Gastroesophageal sphincter (tissue), 4 donors: Measurements from ENCODE around the gene NDUFS6. TPM values are rescaled to one million over a fixed set of nuclear protein-coding genes. Genes with fewer than 3 reads are reported as not detected.

ENCODE experiments used
- ATAC-seq: fragments of 150-250 bp; one replicate; pipeline ENCODE4 v1.9.1; 2016; ENCODE audit warnings: mild to moderate bottlenecking, moderate library complexity
- H3K27ac ChIP-seq, 4 donors: fragments of 200-600 bp; sonication (generic) in 3 of 4; 1 replicate in 3 of 4; 2 replicates in 1 of 4; pipeline ENCODE4 v1.5.1; 2016 to 2019
- H3K27me3 ChIP-seq: fragments of 200-600 bp; sonication (generic); one replicate; pipeline ENCODE4 v1.5.1; 2019
- H3K36me3 ChIP-seq, 2 donors: fragments of 200-600 bp; sonication (generic); one replicate each; pipeline ENCODE4 v1.5.1; 2019; ENCODE audit warnings: control low read depth in 1 of 2
- H3K4me1 ChIP-seq, 3 donors: fragments of 200-600 bp; sonication (generic); 1 replicate in 2 of 3; 2 replicates in 1 of 3; pipeline ENCODE4 v1.5.1; 2016 to 2019; ENCODE audit warnings: control low read depth in 2 of 3
- H3K4me3 ChIP-seq, 2 donors: fragments of 200-600 bp; sonication (generic); one replicate each; pipeline ENCODE4 v1.5.1; 2019; ENCODE audit warnings: mild to moderate bottlenecking in 1 of 2, moderate library complexity in 1 of 2
- H3K9me3 ChIP-seq, 3 donors: fragments of 200-600 bp; sonication (generic); one replicate each; pipeline ENCODE4 v1.5.1; 2017 to 2019; ENCODE audit warnings: control low read depth in 2 of 3
- EP300 ChIP-seq: sonication (generic); formaldehyde crosslinking; IDR thresholded peaks from one replicate; pipeline ENCODE4 v1.6.1; 2017; ENCODE audit warnings: antibody characterized with exemption, mild to moderate bottlenecking
- POLR2A ChIP-seq, 2 donors: fragments of 450-650 bp; IDR thresholded peaks; one replicate each; pipeline ENCODE4 v1.6.1; 2017; ENCODE audit warnings: antibody characterized with exemption in 2 of 2, mild to moderate bottlenecking in 2 of 2, moderate library complexity in 1 of 2
- POLR2AphosphoS5 ChIP-seq: sonication (generic); formaldehyde crosslinking; IDR thresholded peaks from one replicate; pipeline ENCODE4 v1.6.1; 2017; ENCODE audit warnings: antibody characterized with exemption
- WGBS, 2 donors: methylation state at CpG; one replicate each; pipeline ENCODE4 v1.1.5; 2018; ENCODE audit warnings: low coverage in 1 of 2; 5-methylcytosine and 5-hydroxymethylcytosine counted together
- total RNA-seq, 4 donors: library from RNA; depleted of rRNA; stranded (reverse); fragments of >200 nt; gene quantifications; one replicate each; pipeline ENCODE4 v1.1.0, GENCODE V29; 2016
- TF ChIP-seq, protein P1 (sequence below), 4 experiments: fragments of 200-600 bp in 2 of 4; fragments of 450-650 bp in 2 of 4; sonication (generic) in 1 of 4; IDR thresholded peaks; one replicate each; pipeline ENCODE4 v1.5.1; 2017 to 2019; ENCODE audit warnings: antibody characterized with exemption in 4 of 4, mild to moderate bottlenecking in 2 of 4, moderate library complexity in 2 of 4

Gene NDUFS6
- total RNA-seq, 4 donors from 2014 or later, result 44.6 to 82.9 (median 51.6) TPM

DNA sequence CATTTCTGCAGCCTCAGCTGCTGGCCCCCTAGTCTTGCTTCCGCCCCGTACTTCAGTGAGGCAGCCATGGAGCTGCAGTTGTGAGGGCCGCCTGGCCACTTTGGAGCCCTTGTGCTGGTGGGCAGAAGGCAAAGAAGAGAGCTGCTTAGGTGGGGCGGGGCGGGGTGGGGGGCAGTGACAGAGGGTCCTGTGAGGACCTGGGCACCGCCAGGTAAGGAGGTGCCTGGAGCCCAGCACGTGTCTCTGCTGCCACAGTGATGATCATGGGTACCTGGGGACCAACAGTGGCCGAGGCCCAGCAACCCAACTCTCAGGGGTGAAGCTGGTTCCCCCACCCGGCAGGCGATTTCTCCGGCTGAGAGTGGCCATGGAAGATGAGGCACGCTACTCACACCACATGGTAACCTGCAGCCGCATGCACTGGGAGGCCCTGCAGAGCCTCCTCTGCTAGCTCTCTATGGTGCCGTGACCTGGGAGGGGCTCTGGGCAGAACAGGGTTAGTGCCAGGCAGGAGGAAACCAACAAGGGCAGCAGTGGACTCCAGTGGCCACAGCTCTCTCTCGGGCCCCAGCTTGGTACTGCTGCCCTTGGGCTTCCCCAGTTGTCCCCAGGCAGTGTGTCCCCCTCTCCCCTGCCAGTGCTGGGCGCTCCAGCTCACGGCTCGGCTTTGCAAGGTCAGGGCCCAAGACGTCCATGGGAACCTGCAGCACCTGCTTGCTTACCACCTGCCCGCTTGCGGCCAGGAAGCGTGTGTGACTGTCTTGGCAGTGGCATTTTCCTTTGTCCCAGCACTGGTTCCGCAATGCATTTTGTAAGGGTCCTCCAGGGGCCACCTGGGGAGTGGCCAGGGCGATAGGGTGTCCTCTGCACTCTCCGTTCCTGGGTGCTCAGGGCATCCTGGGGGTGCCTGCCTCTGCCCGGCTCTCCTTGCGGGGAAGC lies 24.0 kb downstream of the NDUFS6 start:
- TF ChIP-seq, protein P1, sequence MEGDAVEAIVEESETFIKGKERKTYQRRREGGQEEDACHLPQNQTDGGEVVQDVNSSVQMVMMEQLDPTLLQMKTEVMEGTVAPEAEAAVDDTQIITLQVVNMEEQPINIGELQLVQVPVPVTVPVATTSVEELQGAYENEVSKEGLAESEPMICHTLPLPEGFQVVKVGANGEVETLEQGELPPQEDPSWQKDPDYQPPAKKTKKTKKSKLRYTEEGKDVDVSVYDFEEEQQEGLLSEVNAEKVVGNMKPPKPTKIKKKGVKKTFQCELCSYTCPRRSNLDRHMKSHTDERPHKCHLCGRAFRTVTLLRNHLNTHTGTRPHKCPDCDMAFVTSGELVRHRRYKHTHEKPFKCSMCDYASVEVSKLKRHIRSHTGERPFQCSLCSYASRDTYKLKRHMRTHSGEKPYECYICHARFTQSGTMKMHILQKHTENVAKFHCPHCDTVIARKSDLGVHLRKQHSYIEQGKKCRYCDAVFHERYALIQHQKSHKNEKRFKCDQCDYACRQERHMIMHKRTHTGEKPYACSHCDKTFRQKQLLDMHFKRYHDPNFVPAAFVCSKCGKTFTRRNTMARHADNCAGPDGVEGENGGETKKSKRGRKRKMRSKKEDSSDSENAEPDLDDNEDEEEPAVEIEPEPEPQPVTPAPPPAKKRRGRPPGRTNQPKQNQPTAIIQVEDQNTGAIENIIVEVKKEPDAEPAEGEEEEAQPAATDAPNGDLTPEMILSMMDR (IDR thresholded peaks at IDR 0.05), result no peak
- no peak for TF ChIP-seq EP300
- TF ChIP-seq POLR2A (IDR thresholded peaks at IDR 0.05), result no peak
- TF ChIP-seq POLR2AphosphoS5, result no peak
- Histone ChIP-seq H3K36me3 (peaks cover 0 to 79% of the 10 kb centered on the region in 2 donors), H3K9me3 (no peaks in the 10 kb centered on the region), H3K4me3 (no peak overlapping the region), H3K27me3 (no peaks in the 10 kb centered on the region), H3K4me1 (no peaks in the 10 kb centered on the region), H3K27ac (no peak overlapping the region)
- WGBS, 2 donors, result 100% methylated on average over 4 of the region's 27 CpGs; no CpG with 5 or more reads in 1 of the 2 donors
- ATAC-seq, result no peak

DNA sequence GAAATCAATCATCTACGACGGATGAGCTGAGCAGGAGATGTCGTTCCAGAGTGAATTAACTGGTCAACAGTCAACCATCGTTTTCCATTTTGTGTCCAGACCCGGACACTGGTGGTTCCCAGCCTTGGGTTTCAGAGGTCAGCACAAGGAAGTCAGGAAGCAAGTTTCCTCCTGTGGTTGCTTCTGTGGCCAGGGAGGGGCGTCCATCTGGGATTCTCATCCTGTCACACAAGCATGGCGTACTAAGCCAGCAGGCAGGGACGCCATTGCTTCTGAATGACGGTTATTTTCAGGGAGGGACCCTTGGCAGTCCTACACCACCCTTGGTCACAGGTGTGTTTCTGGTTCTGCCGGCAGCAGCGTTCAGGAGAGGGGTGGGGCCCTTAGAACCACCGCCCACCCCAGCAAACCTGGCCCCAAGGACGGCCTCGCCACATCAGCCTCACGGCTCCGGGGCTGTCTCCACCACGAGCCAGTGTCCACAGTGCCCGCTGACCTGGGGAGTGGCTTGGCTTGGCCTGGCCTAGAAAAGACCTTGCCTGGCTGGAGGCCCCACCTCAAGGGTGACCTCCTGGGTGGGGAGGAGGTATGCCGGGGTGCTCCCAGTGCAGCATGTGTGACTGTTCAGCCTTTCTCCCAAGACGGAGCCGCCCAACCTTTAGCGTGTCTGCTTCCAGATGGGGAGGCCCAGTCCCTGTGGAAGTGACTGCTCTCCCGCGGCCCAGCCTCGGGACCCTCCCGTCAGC lies 25.2 kb downstream of the NDUFS6 start:
- WGBS, 2 donors, result 67 to 84% methylated on average over 3 to 7 of the region's 26 CpGs
- H3K4me1 ChIP-seq, result no peaks in the 10 kb centered on the region
- TF ChIP-seq POLR2AphosphoS5, result no peak
- no peak for TF ChIP-seq POLR2A (IDR thresholded peaks at IDR 0.05)
- no peak for TF ChIP-seq EP300
- TF ChIP-seq, protein P1 (IDR thresholded peaks at IDR 0.05), result no peak
- no peaks in the 10 kb centered on the region for H3K27me3 ChIP-seq
- H3K36me3 ChIP-seq, result peaks cover 0 to 74% of the 10 kb centered on the region in 2 donors
- no peaks in the 10 kb centered on the region for H3K9me3 ChIP-seq
- no peak overlapping the region for H3K4me3 ChIP-seq
- no peak for ATAC-seq
- no peak overlapping the region for H3K27ac ChIP-seq

DNA sequence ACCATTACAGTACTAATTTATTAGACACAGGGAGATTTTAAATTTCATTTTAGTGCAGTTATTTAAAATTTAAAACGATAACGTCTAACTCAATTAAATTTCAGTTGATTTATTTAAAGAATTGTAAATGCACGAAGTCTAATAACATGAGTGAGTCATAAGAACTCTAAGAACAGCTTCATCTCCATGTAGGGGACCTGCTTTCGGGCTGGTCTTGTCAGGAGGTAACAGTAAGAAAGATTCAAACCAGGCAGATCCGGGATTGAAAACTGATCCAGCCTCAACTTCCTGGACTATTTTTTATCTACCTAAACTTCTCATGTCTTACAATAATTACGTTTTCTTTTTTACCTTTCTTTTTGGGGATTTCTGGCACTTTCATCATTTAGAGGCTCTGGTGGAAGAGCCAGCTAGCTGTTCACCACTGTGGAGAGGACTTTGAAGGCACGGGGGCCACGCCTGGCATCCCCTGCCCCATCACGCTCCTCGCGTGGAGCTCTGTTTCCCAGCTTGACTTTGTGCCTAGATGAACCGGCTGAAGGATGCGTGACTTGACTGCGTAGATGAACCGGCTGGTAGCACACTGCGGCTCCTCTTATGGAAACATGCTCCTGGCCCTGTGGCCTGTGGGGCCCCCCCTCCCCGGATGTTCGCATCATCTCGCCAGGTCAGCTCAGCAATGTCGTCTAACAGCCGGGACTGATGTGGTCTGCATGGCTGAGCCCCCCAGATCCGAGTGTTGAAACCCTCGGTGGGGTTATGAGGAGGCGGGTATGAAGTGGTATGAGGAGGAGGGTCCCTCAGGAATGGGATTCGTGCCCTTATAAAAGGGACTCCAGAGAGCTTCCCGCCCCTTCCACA lies 26.0 kb downstream of the NDUFS6 start:
- no peaks in the 10 kb centered on the region for H3K9me3 ChIP-seq
- ATAC-seq, result no peak
- H3K36me3 ChIP-seq, result peaks cover 0 to 65% of the 10 kb centered on the region in 2 donors
- no peak overlapping the region for H3K4me3 ChIP-seq
- no peak for TF ChIP-seq POLR2A (IDR thresholded peaks at IDR 0.05)
- no peak for TF ChIP-seq EP300
- no peak for TF ChIP-seq POLR2AphosphoS5
- TF ChIP-seq, protein P1 (IDR thresholded peaks at IDR 0.05), result no peak
- no peaks in the 10 kb centered on the region for H3K4me1 ChIP-seq
- H3K27me3 ChIP-seq, result no peaks in the 10 kb centered on the region
- WGBS, 2 donors, result 91 to 93% methylated on average over 10 to 15 of the region's 26 CpGs
- H3K27ac ChIP-seq, result no peak overlapping the region

DNA sequence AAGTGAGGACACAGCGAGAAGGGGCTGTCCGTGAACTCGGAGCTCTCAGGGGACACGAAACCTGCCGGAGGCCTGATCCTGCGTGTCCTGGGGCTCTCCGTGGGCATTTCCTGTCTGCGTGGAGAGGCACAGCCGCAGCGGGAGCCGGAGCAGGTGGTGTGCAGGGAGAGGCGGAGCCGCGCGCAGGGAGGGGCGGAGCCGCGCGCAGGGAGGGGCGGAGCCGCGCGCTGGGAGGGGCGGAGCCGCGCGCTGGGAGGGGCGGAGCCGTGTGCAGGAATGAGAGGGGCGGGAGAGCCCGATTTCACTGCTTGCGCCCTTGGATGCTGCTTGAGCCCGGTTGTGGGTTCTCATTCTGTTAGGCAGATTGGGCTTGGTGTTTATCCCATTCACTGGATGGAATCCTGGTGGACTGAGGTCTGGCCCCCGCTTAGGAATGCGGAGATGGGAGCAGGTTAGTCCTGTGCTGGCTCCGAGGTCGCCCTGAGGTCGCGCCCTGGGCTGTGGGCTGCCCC lies 26.7 kb downstream of the NDUFS6 start:
- 46% methylated on average over 22 of the region's 39 CpGs; no CpG with 5 or more reads in 1 of the 2 donors for WGBS, 2 donors
- TF ChIP-seq POLR2AphosphoS5 (no peak), POLR2A (IDR thresholded peaks at IDR 0.05) (no peak), EP300 (no peak)
- TF ChIP-seq, protein P1 (IDR thresholded peaks at IDR 0.05), result no peak
- no peak for ATAC-seq

More for the DNA sequence above, 26.7 kb downstream of the NDUFS6 start:
- H3K27me3 ChIP-seq, result no peaks in the 10 kb centered on the region
- no peak overlapping the region for H3K27ac ChIP-seq
- H3K36me3 ChIP-seq, result peaks cover 0 to 58% of the 10 kb centered on the region in 2 donors
- H3K4me1 ChIP-seq, result no peaks in the 10 kb centered on the region
- no peak overlapping the region for H3K4me3 ChIP-seq
- H3K9me3 ChIP-seq, result no peaks in the 10 kb centered on the region
